HEK293 (cell line): Measurements from ENCODE around the gene KRTAP5-2.

Experiments
- CTCF ChIA-PET: fragments of 350-600 bp; formaldehyde crosslinking; extraction: SDS; loops from one replicate; lab custom pipeline; 2021; ENCODE audit warnings: antibody characterized with exemption; lab: Yijun Ruan, JAX
- POLR2A ChIA-PET: fragments of 300-600 bp; formaldehyde crosslinking; extraction: SDS; loops from one replicate; lab custom pipeline; 2020; ENCODE audit warnings: antibody characterized with exemption, inconsistent platforms; lab: Yijun Ruan, JAX
- H3K27ac ChIP-seq: fragments of 200-500 bp; sonication (Bioruptor generic); 2 replicates; pipeline ENCODE4 v1.5.1; 2014; ENCODE audit warnings: low read depth, low read length, control low read depth, inconsistent platforms; ENCODE audit errors: extremely low read depth
- H3K36me3 ChIP-seq, 2 experiments: fragments of 200-500 bp in 1 of 2; sonication (Bioruptor generic) in 1 of 2; 1 replicate in 1 of 2; 2 replicates in 1 of 2; pipeline ENCODE4 v1.5.1; 2014 to 2017; ENCODE audit warnings: inconsistent platforms in 2 of 2, low read length in 2 of 2; ENCODE audit not compliant: control insufficient read depth in 2 of 2, insufficient read depth in 1 of 2
- H3K4me1 ChIP-seq: fragments of 200-500 bp; sonication (Bioruptor generic); 2 replicates; pipeline ENCODE4 v1.5.1; 2014; ENCODE audit warnings: mild to moderate bottlenecking, low read length, inconsistent platforms; ENCODE audit not compliant: control insufficient read depth, insufficient read depth
- H3K4me3 ChIP-seq: 2 replicates; pipeline ENCODE4 v1.5.1; 2011; ENCODE audit warnings: low read depth, mild to moderate bottlenecking, control low read depth, low read length, moderate library complexity
- H3K9me3 ChIP-seq: fragments of 200-500 bp; sonication (Bioruptor generic); 2 replicates; pipeline ENCODE4 v1.5.1; 2014; ENCODE audit warnings: low read depth, low read length, inconsistent platforms; ENCODE audit not compliant: control insufficient read depth, insufficient read depth
- GLIS2 ChIP-seq: fragments of 450-650 bp; formaldehyde crosslinking; IDR thresholded peaks from 2 replicates; pipeline ENCODE4 v1.5.1; 2016; ENCODE audit warnings: missing biosample characterization, missing genetic modification characterization
- HOXD13 ChIP-seq: sonication (generic); formaldehyde crosslinking; IDR thresholded peaks from 2 replicates; pipeline ENCODE4 v1.8.0; 2022; ENCODE audit warnings: missing genetic modification reagents, borderline replicate concordance
- MZF1 ChIP-seq: fragments of 450-650 bp; formaldehyde crosslinking; IDR thresholded peaks from 2 replicates; pipeline ENCODE4 v1.5.1; 2017; ENCODE audit warnings: missing biosample characterization, missing genetic modification characterization, borderline replicate concordance
- SP2 ChIP-seq: fragments of 450-650 bp; formaldehyde crosslinking; IDR thresholded peaks from 2 replicates; pipeline ENCODE4 v1.5.1; 2016; ENCODE audit warnings: missing biosample characterization, missing genetic modification characterization
- SP7 ChIP-seq: fragments of 450-650 bp; formaldehyde crosslinking; IDR thresholded peaks from 2 replicates; pipeline ENCODE4 v1.5.1; 2016; ENCODE audit warnings: missing biosample characterization, missing genetic modification characterization
- ZBTB7A ChIP-seq: fragments of 450-650 bp; formaldehyde crosslinking; IDR thresholded peaks from 2 replicates; pipeline ENCODE4 v1.5.1; 2016; ENCODE audit warnings: low read depth, missing biosample characterization, missing genetic modification characterization
- ZFHX2 ChIP-seq: fragments of 450-650 bp; formaldehyde crosslinking; conservative IDR thresholded peaks from 2 replicates; pipeline ENCODE4 v1.5.1; 2016; ENCODE audit warnings: missing biosample characterization, missing genetic modification characterization
- ZNF121 ChIP-seq: fragments of 450-650 bp; formaldehyde crosslinking; IDR thresholded peaks from 2 replicates; pipeline ENCODE4 v1.5.1; 2016; ENCODE audit warnings: missing biosample characterization, missing genetic modification characterization
- ZNF16 ChIP-seq: fragments of 450-650 bp; formaldehyde crosslinking; IDR thresholded peaks from 2 replicates; pipeline ENCODE4 v1.5.1; 2016; ENCODE audit warnings: low read depth, missing biosample characterization, missing genetic modification characterization
- ZNF341 ChIP-seq: fragments of 450-650 bp; formaldehyde crosslinking; IDR thresholded peaks from 2 replicates; pipeline ENCODE4; 2016; ENCODE audit warnings: low read depth, missing biosample characterization, missing genetic modification characterization
- ZNF449 ChIP-seq: fragments of 450-650 bp; formaldehyde crosslinking; IDR thresholded peaks from 2 replicates; pipeline ENCODE4 v1.5.1; 2017; ENCODE audit warnings: missing biosample characterization, mild to moderate bottlenecking, missing genetic modification characterization, moderate library complexity
- ZNF521 ChIP-seq: fragments of 450-650 bp; formaldehyde crosslinking; IDR thresholded peaks from 2 replicates; pipeline ENCODE4 v1.5.1; 2017; ENCODE audit warnings: missing biosample characterization, mild to moderate bottlenecking, missing genetic modification characterization
- ZNF544 ChIP-seq: fragments of 450-650 bp; formaldehyde crosslinking; IDR thresholded peaks from 2 replicates; pipeline ENCODE4 v1.5.0; 2017; ENCODE audit warnings: missing biosample characterization, missing genetic modification characterization
- ZNF580 ChIP-seq: fragments of 450-650 bp; formaldehyde crosslinking; IDR thresholded peaks from 2 replicates; pipeline ENCODE4 v1.5.1; 2016; ENCODE audit warnings: missing biosample characterization, missing genetic modification characterization
- ZNF596 ChIP-seq: fragments of 450-650 bp; IDR thresholded peaks from 2 replicates; pipeline ENCODE4 v1.5.0; 2018; ENCODE audit warnings: missing biosample characterization, mild to moderate bottlenecking, missing genetic modification characterization, moderate library complexity
- ZNF692 ChIP-seq: fragments of 450-650 bp; formaldehyde crosslinking; IDR thresholded peaks from 2 replicates; pipeline ENCODE4 v1.5.1; 2016; ENCODE audit warnings: missing biosample characterization, missing genetic modification characterization
- ZNF701 ChIP-seq: fragments of 450-650 bp; formaldehyde crosslinking; IDR thresholded peaks from 2 replicates; pipeline ENCODE4 v1.5.1; 2016; ENCODE audit warnings: missing biosample characterization, missing genetic modification characterization
- ZNF707 ChIP-seq: fragments of 450-650 bp; formaldehyde crosslinking; IDR thresholded peaks from 2 replicates; pipeline ENCODE4 v1.5.1; 2016; ENCODE audit warnings: missing biosample characterization, missing genetic modification characterization
- ZSCAN23 ChIP-seq: fragments of 450-650 bp; formaldehyde crosslinking; IDR thresholded peaks from 2 replicates; pipeline ENCODE4 v1.5.1; 2016; ENCODE audit warnings: missing biosample characterization, missing genetic modification characterization
- ZSCAN30 ChIP-seq: fragments of 450-650 bp; IDR thresholded peaks from 2 replicates; pipeline ENCODE4 v1.5.1; 2018; ENCODE audit warnings: missing biosample characterization, mild to moderate bottlenecking, missing genetic modification characterization, moderate library complexity

KRTAP5-2 gene

GRCh38 chr11:1644601-1645356 is 46.7 kb upstream of the KRTAP5-2 start:
- POLR2A ChIA-PET, result no interaction called here
- Histone ChIP-seq H3K27ac (no peak overlapping the region), H3K36me3 (no peaks in the 10 kb centered on the region), H3K9me3 (no peaks in the 10 kb centered on the region), H3K4me3 (no peak overlapping the region), H3K4me1 (no peaks in the 10 kb centered on the region)
- CTCF ChIA-PET, result interaction anchor here (0.7 to 2.3 kb wide), 4 partner anchors 8 to 188 kb away, joined by 3 to 14 read pairs (median 6); partner anchors contain the start of gene KRTAP5-5
- TF ChIP-seq ZNF521 (tag by site-specific recombination), result no peak
- TF ChIP-seq ZFHX2, result 0 out of 2 replicates have a peak, but pooled peaks have one; percentile 16

GRCh38 chr11:1643146-1643690 is 45.1 kb upstream of the KRTAP5-2 start:
- POLR2A ChIA-PET, result no interaction called here
- Histone ChIP-seq H3K4me1 (no peaks in the 10 kb centered on the region), H3K36me3 (no peaks in the 10 kb centered on the region), H3K27ac (no peak overlapping the region), H3K9me3 (no peaks in the 10 kb centered on the region)
- TF ChIP-seq ZNF580 (tag by site-specific recombination), result no peak
- TF ChIP-seq ZNF341 (tag by site-specific recombination), result no peak
- no peak for TF ChIP-seq ZNF121 (tag by site-specific recombination)
- TF ChIP-seq, all 188 proteins: peak for 0
- H3K4me3 ChIP-seq, result no peak overlapping the region
- CTCF ChIA-PET, result interaction anchor here (0.6 to 2.3 kb wide), 6 partner anchors 10 to 506 kb away, joined by 3 to 14 read pairs (median 3); no protein-coding TSS in a partner anchor

GRCh38 chr11:1642288-1643145 is 44.4 kb upstream of the KRTAP5-2 start:
- Histone ChIP-seq H3K4me1 (no peaks in the 10 kb centered on the region), H3K36me3 (no peaks in the 10 kb centered on the region), H3K9me3 (no peaks in the 10 kb centered on the region), H3K4me3 (no peak overlapping the region), H3K27ac (no peak overlapping the region)
- no peak for TF ChIP-seq MZF1
- TF ChIP-seq ZNF701, result no peak
- TF ChIP-seq ZNF692 (tag by site-specific recombination), result no peak
- TF ChIP-seq GLIS2, result no peak
- TF ChIP-seq ZSCAN30 (tag by site-specific recombination), result no peak
- TF ChIP-seq ZNF449, result no peak
- no peak for TF ChIP-seq SP2 (tag by site-specific recombination)
- TF ChIP-seq ZNF544 (tag by site-specific recombination), result no peak
- no peak for TF ChIP-seq ZNF707 (tag by site-specific recombination)
- TF ChIP-seq ZNF16 (tag by site-specific recombination), result no peak
- no peak for TF ChIP-seq ZNF596 (tag by site-specific recombination)
- no peak for TF ChIP-seq HOXD13 (CRISPR knock-in tag)
- no peak for TF ChIP-seq ZBTB7A (tag by site-specific recombination)
- no peak for TF ChIP-seq ZSCAN23 (tag by site-specific recombination)
- TF ChIP-seq SP7 (tag by site-specific recombination), result no peak
- ChIA-PET CTCF (interaction anchor here (0.5 to 5.6 kb wide), 6 partner anchors 10 to 509 kb away, joined by 3 to 52 read pairs (median 11); no protein-coding TSS in a partner anchor), POLR2A (no interaction called here)
